HG02798 (cell line): ENCODE measurements around the gene RCAN3.
"Not testable (repeated sequence)": the region's sequence is repeated elsewhere in the genome, so short reads cannot be mapped to it uniquely, and the experiment has no call there.

ENCODE experiments used
- ATAC-seq: cut with Tn5 transposase; IDR thresholded peaks from one replicate; pipeline ENCODE4 v1.9.1; 2021; ENCODE audit warnings: mild to moderate bottlenecking; ENCODE audit not compliant: unreplicated experiment, poor library complexity

The RCAN3 gene

DNA sequence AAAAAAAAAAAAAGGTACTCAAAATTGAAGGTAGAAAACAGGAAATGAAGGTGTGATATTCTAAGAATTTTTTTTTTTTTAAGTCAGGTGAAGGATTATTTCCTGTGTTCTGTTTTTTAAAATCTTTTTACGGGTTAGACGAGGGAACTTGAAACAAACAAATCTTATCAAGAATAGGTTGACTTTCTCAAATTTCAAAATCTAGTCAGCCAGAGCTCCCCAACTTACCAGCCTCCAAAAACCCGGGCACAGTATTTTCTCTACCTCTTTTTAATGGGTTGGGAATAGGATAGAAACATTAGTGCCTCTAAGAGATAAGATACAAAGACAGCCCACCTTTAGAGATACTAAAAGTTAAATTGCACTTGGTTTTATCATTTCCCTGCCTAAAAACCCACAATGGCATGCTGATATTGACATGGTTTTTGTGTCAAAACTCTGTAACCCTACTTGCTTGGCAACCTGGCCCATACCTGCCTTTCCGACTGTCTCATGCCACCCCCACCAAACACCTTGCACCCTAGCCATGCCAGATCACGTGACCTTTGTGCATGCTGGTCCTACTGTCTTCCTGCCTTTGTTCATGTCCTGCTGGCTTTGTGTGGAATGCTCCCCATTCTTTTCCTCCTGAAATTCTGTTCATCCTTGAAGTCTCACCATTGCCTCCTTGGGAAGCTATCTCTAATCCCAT lies 4.2 kb downstream of the RCAN3 start:
- no peak for ATAC-seq

DNA sequence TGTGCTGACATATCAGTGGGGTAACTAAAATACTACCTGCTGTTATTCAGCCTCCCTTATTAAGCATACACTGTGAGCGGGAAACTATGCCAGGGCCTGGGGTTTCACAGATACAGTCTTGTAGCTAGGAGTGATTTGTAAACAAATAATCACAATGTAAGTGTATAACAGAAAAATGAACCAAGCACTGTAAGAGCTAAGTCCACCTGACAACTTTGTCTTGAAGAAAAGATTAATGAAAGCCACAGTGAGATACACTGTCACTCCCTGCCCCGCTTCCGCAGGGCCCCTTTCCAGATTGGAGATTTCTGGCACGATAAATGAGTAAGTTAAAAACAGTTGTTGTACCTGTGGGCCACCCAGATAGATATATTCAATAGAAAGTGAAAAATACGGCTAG lies 4.8 kb downstream of the RCAN3 start:
- ATAC-seq, result no peak

DNA sequence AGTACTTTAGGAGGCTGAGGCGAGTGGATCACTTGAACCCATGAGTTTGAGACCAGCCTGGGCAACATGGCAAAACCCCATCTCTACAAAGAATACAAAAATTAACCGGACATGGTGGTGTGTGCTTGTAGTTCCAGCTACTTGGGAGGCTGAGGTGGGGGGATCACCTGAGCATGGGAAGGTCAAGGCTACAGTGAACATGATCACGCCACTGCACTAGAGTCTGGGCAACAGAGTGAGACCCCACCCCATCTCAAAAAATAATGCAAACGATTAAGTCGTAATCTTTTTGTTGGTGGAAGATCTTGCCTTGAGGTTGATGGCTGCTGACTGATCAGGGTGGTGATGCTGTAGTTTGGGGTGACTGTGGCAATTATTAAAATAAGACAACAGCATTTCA lies 6.3 kb downstream of the RCAN3 start:
- ATAC-seq, result no peak

DNA sequence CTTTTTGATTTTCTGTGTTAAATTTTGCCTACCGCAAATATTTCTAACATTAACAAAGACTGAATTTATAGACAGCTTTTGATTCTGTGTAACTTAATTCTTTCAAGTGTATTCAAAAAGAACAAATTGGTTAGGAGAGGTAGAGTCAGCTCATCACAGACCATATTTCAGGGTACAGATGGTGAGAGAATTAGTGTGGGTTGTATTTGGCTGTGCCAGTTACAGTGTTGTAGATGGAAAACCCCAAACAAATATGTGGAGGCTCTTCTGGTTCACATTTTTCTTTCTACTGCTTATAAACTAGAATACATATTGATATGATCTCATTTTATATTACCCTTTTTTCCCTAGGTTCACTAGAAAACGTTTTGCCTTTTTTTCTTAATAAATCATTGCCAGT lies 11.1 kb downstream of the RCAN3 start:
- no peak for ATAC-seq

DNA sequence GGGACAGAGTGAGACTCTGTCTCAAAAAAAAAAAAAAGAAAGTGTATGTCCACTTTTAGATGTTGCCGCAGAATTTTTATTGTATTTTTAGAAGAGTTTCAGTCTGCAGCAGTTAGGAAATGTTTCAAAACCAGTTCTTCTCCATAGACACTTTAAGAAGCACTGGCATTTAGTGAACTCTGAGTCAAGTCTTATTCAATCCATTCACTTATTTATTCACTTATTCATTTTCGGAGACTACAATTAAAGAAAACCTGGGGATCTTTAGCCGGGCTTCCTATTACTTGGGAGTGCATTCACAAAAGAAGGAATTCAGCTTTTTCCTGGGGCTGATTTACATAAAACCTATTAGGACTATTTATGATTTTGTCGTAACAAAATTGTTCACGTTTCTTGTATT lies 12.3 kb downstream of the RCAN3 start:
- ATAC-seq, result no peak

DNA sequence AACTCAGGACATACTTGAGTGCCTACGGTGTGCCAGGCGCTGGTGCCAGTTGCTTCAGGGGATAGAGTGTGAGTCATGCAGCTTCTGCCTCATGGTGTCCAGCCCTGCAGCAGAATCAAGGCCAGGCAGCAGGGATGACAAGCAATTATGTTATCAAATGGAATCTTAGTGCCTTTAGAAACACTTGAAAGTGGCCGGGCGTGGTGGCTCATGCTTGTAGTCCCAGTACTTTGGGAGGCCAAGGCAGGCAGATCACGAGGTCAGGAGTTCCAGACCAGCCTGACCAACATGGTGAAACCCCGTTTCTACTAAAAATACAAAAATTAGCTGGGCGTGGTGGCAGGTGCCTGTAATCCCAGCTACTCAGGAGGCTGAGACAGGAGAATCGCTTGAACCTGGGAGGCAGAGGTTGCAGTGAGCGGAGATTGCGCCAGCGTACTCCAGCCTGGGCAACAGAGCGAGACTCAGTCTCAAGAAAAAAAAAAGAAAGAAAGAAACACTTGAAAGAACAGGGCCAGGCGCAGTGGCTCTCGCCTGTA lies 13.1 kb downstream of the RCAN3 start:
- not testable (repeated sequence) for ATAC-seq

DNA sequence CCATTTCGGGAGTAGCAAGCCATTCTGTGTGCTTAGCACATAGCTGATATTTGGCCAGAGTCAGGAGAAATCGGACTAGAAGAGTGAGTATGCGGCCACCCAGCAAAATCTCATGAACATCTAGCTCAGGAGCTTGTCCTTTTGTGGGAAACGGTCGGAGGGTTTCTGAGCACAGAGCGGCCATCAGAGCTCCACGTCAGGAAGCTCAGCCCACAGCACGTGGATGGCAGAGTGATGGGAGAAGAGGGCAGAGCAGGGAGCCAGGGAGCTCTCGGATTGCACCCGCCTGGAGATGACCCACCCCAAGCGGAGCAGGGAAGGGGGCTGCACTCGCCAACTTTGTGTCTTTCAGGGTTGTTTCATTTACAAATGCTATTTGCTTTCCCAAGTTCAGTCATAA lies 13.9 kb downstream of the RCAN3 start:
- ATAC-seq, result no peak

DNA sequence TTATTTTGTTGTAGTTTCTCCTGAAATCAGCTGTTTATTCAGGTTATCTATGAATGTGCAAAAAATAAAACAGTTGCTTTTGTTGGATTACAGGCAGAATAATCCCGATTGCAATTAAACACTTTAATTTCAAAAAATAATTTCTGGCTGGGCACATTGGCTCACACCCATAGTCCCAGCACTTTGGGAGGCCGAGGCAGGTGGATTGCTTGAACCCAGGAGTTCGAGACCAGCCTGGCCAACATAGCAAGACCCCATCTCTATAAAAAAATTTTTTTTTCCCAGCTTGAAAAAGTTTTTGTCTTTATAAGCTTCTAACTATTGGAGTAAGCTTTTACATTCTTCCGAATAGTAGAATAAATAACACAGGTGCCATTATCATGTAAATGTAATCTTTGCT lies 15.3 kb downstream of the RCAN3 start:
- no peak for ATAC-seq

DNA sequence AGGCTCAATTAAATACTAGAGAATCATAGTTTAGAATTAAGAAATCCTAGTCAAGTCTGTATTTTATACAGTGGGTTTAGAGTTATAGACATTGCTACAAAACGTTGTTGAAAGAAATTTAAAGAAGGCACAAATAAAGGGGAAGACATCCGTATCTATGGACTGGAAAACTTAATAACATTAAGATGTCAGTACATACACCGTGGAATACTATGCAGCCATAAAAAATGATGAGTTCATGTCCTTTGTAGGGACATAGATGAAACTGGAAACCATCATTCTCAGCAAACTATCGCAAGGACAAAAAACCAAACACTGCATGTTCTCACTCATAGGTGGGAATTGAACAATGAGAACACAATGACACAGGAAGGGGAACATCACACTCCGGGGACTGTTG lies 17.6 kb downstream of the RCAN3 start:
- not testable (repeated sequence) for ATAC-seq

DNA sequence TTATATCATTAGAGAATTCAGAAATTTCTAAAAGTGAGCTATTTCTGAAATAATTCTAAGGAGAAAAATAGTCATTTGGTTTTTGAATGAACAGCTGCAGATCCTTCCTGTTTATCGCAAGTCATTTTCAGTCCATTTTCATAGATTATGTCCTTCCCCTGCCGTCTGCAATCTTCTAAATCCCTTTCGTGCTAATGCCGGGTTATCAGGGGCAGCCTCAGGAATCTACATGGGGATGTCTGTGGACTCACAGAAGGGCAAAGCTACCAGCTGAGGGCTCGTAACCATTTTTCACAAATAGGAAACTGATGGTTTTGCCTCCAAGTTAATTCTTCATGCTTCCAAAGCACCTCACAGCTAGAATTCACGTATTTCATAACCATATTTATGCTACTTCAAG lies 23.0 kb downstream of the RCAN3 start:
- ATAC-seq, result no peak

DNA sequence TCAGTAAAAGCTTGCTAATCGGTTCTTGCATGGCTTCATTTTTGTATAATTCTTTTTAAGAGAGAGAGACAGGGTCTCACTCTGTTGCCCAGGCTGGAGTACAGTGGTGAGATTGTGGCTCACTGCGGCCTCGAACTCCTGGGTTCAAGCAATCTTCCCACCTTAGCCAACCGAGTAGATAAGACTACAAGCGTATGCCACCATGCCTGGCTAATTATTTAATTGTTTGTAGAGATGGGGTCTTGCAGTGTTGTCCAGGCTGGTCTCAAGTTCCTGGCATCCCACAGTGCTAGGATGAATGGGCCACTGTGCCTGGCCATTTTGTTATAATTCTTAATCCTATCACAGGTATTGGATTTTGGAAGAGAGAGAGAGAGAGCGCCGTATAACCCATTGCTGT lies 23.4 kb downstream of the RCAN3 start:
- no peak for ATAC-seq

DNA sequence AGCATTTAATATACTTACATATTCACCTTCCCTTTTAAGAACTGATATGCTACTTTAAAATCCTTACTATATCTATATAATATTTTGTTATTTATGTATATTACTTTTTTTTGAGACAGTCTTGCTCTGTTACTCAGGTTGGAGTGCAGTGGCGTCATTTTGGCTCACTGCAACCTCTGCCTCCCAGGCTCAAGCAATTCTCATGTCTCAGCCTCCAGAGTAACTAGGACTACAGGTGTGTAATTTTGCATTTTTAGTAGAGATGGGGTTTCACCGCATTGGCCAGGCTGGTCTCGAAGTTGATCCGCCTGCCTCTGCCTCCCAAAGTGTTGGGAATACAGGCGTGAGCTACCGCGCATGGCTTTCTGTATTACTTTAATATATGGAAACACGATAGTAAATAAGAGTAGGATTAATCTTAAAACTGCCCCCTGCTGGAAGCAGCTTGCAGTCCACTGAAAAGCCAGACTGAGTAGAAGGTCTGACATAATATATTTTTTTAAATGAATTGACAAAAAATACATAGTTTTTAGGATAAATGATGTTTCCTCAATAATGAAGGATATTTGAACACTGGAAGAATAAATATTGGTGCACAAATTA lies 24.4 kb downstream of the RCAN3 start:
- ATAC-seq, result no peak

DNA sequence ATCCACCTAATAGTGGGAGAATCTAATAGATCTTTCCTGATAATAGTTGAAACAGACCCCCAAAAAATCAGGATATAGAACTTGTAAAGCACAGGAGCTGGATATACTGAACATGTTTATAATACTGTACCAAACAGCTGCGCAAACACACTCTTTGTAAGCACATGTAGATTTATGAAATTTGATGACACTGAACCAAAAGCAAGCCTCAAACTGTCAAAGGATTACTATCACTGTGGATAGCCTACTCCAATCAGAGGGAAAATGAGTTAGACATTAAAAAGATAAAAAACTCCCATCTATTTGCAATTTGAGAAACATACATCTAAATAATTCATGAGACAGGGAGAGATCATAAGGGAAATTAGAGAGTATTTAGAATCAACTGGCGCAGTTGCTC lies 26.1 kb downstream of the RCAN3 start:
- ATAC-seq, result no peak

DNA sequence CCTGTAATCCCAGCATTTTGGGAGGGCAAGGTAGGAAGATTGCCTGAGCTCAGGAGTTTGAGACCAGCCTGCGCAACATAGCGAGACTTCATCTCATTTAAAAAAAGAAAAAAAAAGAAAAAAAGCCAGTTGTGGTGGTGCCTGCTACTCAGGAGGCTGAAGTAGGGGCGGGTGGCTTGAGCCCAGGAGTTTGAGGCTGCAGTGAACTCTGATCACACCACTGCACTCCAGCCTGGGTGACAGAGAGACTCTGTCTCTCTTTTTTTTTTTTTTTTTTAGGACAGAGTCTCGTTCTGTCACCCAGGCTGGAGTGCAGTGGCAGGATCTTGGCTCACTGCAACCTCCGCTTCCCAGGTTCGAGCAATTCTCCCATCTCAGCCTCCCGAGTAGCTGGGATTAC lies 26.7 kb downstream of the RCAN3 start:
- not testable (repeated sequence) for ATAC-seq

DNA sequence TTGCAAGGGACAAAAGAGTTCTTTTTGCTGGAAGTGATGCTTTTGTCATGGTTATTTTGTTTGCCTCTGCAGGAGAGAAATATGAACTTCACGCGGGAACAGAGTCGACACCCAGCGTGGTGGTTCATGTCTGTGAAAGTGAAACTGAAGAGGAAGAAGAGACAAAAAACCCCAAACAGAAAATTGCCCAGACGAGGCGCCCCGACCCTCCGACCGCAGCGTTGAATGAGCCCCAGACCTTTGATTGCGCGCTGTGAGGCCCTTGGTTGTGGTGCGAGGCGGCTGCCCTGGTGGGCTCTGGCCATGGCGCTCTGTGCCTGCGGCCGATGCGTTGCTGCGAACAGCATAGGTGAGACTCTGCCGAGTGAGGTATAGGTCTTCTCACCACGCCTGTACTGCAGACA lies 32.4 kb downstream of the RCAN3 start:
- peak; percentile 44 for ATAC-seq

DNA sequence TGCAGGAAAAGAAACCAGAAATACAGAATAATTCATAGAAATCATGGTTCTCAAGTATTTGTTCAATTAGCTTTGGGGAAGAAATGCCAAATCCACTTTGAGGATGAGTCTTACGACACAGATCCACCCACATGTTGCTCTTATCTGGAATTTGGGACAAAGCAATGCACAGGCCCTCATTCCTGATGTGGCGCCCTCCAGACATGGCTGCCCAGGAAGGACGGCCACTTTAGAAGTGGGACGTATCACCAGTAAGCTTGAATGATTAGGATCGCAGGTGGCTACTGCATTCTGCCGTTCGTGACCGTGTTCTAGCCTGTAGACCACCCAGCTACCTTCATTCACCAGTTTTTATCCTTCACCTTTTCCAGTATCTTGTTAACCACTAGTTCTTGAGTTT lies 33.1 kb downstream of the RCAN3 start:
- no peak for ATAC-seq

DNA sequence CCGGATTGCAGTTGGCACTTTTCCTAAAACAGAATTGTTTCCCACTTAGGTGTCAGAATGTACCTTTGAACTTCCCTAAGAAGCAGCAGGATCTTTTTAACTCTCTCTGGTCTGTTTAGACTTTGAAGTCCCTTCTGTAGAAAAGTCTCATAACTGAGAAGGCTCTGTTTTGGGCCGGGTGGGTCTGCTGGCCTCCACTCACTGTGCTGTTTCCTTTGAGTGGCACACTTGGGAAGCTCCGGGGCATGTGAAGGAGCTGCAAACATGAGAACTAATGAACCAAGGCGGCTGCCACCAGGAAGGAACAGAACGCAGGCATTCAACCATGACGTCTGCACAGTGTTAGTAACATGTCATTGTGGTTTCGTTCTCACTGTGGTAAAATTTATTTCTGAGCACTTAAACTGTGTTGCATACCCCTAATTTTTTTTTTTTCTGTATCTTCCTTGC lies 33.8 kb downstream of the RCAN3 start:
- ATAC-seq, result peak; percentile 63

DNA sequence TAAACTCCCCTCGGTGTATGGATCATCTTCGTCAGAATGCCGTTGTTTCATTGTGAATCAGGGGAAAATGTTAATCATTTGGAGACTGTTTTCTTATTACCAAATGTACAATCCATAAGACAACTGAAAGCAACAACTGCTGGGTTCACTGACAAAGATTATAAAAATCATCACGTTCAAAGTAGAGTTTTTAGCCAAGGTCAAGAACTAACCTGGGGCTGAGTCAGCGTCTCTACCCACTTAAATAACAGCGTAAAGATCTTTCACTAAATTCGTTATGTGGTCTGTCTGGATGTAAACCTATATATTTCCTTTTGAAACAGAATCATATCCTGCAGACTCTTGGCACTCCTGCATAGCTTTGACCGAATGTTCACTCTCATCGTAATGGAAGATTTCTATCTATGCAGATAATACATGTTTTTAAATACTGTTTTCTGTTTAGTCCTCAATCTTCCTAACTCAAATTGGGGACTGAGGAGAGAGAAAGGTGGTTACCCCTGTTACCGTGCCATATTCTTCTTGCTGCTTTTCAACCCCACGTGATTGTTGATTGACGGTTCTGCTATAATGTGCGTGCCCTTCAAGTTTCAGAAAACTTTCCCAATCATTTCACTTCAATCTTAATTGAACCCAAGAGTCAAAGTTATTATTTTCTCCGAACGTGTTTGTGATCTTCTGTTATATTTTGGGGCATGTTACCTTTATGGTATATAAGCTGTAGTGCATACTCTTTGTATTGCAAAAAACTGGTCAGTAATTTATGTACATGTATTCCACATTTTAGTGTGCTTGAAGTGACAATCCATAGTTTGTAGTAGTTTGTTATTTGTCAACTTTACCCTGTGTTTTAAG lies 37.6 kb downstream of the RCAN3 start:
- no peak for ATAC-seq

DNA sequence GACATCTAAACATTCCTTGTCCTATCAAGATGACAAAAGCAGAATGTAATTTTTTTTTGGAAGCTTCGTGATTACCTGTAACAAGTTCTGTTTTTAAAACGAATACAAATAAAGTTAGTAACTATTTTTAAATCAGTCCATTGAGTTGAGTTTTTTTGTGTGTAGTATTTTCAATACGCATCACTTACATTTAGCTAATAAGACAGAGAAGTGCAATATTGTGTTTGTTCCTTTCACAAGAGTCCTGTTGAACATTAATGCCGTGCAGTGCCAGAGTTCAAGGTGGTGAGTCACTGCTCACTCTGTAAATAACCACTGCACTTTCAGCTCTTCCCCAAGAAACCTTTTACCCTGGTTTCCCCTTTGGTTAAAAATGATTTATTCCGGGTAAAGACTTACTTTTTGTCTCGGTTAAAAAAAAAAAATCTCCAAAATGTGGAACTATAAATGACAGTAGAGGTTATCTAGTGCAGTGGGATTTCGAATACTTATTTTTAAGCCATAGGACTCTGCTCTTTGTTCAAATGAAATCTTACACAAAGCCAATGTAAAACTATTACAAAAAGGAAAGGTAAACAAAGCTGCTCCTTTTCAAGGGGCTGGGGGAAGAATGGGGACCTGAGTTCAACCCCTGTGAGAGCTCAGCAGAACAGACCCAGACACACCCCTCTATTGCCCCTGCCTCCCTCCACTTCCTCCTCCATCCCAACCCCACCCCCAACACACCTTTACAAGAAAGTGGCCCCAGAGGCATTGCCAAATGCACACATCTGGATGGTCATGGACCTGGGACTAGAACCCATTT lies 38.5 kb downstream of the RCAN3 start:
- ATAC-seq, result no peak

DNA sequence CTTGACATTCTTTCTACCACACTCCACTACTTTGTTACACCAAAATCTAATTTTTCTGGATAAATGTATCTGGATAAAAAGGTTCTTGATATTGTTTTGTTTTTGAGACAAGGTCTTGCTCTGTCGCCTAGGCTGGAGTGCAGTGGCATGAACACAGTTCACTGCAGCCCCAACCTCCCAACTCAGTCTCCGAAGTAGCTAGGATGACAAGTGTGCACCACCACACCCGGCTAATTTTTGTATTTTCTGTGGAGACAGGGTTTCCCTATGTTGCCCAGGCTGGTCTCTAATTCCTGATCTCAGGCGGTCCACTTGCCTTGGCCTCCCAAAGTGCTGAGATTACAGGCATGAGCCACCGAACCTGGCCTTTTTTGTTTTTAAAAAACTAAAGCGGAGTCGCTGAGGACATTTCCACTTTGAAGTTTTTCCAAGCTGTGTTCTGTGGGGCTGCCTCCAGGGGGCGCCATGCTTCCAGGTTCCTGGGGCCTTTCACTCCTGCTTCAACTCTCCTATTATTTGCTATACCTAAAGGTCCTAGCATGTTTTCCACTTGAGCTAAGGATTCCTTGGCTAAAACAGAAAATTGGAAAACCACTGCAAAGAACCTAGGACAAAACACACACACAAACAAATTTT lies 39.2 kb downstream of the RCAN3 start:
- ATAC-seq, result no peak
